Fibroblast of lung (primary cell): ENCODE results near the gene EPHB2. TPM values are rescaled to one million over a fixed set of nuclear protein-coding genes. Genes with fewer than 3 reads are reported as not detected.

ENCODE experiments used
- DNase-seq, 2 donors: peaks; one replicate each; pipeline versions ENCODE4 v3.0.0 to v3.0.0-alpha.2; 2010; ENCODE audit warnings: low read depth in 2 of 2
- H2AFZ ChIP-seq: 2 replicates; pipeline ENCODE4 v1.5.1; 2012; ENCODE audit warnings: low read length, control low read depth, inconsistent platforms
- H3K27ac ChIP-seq: 2 replicates; pipeline ENCODE4 v1.5.1; 2011; ENCODE audit warnings: low read length, control low read depth; ENCODE audit not compliant: insufficient read depth
- H3K27me3 ChIP-seq: 2 replicates; pipeline ENCODE4 v1.5.1; 2011; ENCODE audit warnings: mild to moderate bottlenecking, low read length; ENCODE audit not compliant: control insufficient read depth, insufficient read depth
- H3K36me3 ChIP-seq: 2 replicates; pipeline ENCODE4 v1.5.1; 2011; ENCODE audit warnings: low read length; ENCODE audit not compliant: control insufficient read depth, insufficient read depth
- H3K4me1 ChIP-seq: 2 replicates; pipeline ENCODE4 v1.5.1; 2011; ENCODE audit warnings: low read length; ENCODE audit not compliant: control insufficient read depth, insufficient read depth; ENCODE audit errors: extremely low read depth
- H3K4me2 ChIP-seq: 2 replicates; pipeline ENCODE4 v1.5.1; 2011; ENCODE audit warnings: low read length, control low read depth; ENCODE audit not compliant: insufficient read depth; ENCODE audit errors: extremely low read depth
- H3K4me3 ChIP-seq, 4 experiments: fragments of 200-600 bp in 1 of 4; sonication (generic) in 1 of 4; replicated peaks in 1 of 4; 2 replicates each; pipeline ENCODE4 v1.5.1; 2011 to 2016; ENCODE audit warnings: low read length in 4 of 4, low read depth in 3 of 4, mild to moderate bottlenecking in 3 of 4, control low read depth in 2 of 4, inconsistent platforms in 1 of 4, mixed read lengths in 1 of 4; ENCODE audit not compliant: insufficient read depth in 1 of 4; ENCODE audit errors: control extremely low read depth in 1 of 4
- H3K79me2 ChIP-seq: 2 replicates; pipeline ENCODE4 v1.5.1; 2012; ENCODE audit warnings: mild to moderate bottlenecking, low read length, inconsistent platforms; ENCODE audit not compliant: control insufficient read depth, insufficient read depth
- H3K9ac ChIP-seq: 2 replicates; pipeline ENCODE4 v1.5.1; 2011; ENCODE audit warnings: mild to moderate bottlenecking, low read length, control low read depth; ENCODE audit not compliant: insufficient read depth
- H3K9me3 ChIP-seq: 2 replicates; pipeline ENCODE4 v1.5.1; 2012; ENCODE audit warnings: low read depth, low read length; ENCODE audit not compliant: control insufficient read depth, insufficient read depth
- H4K20me1 ChIP-seq: 2 replicates; pipeline ENCODE4 v1.5.1; 2011; ENCODE audit warnings: low read length; ENCODE audit not compliant: control insufficient read depth, insufficient read depth; ENCODE audit errors: extremely low read depth
- EZH2 ChIP-seq: IDR thresholded peaks from 2 replicates; pipeline ENCODE4 v1.5.1; 2012; ENCODE audit warnings: low read length, control low read depth, mild to moderate bottlenecking; ENCODE audit errors: missing control alignments
- polyA plus RNA-seq, 2 donors: library from polyadenylated mRNA; depleted of rRNA in 1 of 2; stranded (reverse) in 1 of 2; unstranded in 1 of 2; fragments of >200 nt; gene quantifications; 2 replicates each; pipeline ENCODE4 v1.2.1, GENCODE V29; 2011 to 2012; ENCODE audit warnings: missing spikeins in 1 of 2
- total RNA-seq: library from RNA; depleted of rRNA; stranded (reverse); fragments of >200 nt; gene quantifications from 2 replicates; pipeline ENCODE4 v1.2.1, GENCODE V29; 2014
- TF ChIP-seq, protein P1 (sequence below), 2 donors: IDR thresholded peaks in 1 of 2; conservative IDR thresholded peaks in 1 of 2; 1 replicate in 1 of 2; 2 replicates in 1 of 2; pipeline ENCODE4 v1.5.1; 2011 to 2012; ENCODE audit warnings: low read length in 2 of 2, control low read depth in 1 of 2, inconsistent platforms in 1 of 2, low read depth in 1 of 2, mild to moderate bottlenecking in 1 of 2

Gene EPHB2
- total and polyA plus RNA-seq, 2 donors (not counting 1 experiment from before 2014, with no cell fraction given), result 4.1 to 11.2 TPM

DNA sequence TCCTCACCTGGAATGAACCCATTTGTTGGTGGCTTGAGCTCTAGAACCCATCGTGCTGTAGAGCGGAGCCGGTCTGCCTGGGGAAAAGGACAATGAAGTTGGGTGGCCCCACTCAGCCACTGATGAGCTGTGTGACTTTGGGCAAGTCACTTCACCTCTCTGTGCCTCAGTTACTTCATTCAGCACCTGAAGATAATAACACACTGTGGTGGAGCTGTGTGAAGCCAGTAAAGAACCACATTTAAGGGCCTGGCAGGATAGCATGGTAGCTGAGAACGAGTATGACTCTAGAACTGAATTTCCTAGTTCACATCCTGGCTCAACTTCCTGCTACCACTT lies 37.1 kb downstream of the EPHB2 start:
- Histone ChIP-seq H3K27ac (no peak overlapping the region), H3K4me2 (no peak overlapping the region), H3K9ac (no peak overlapping the region), H3K27me3 (no peaks in the 10 kb centered on the region), H3K36me3 (no peaks in the 10 kb centered on the region), H3K4me3 (no peak overlapping the region), H2AFZ (no peak overlapping the region), H3K4me1 (peaks cover 34% of the 10 kb centered on the region), H3K79me2 (no peaks in the 10 kb centered on the region), H3K9me3 (no peaks in the 10 kb centered on the region), H4K20me1 (no peaks in the 10 kb centered on the region)
- DNase-seq, result no peak
- TF ChIP-seq, protein P1, sequence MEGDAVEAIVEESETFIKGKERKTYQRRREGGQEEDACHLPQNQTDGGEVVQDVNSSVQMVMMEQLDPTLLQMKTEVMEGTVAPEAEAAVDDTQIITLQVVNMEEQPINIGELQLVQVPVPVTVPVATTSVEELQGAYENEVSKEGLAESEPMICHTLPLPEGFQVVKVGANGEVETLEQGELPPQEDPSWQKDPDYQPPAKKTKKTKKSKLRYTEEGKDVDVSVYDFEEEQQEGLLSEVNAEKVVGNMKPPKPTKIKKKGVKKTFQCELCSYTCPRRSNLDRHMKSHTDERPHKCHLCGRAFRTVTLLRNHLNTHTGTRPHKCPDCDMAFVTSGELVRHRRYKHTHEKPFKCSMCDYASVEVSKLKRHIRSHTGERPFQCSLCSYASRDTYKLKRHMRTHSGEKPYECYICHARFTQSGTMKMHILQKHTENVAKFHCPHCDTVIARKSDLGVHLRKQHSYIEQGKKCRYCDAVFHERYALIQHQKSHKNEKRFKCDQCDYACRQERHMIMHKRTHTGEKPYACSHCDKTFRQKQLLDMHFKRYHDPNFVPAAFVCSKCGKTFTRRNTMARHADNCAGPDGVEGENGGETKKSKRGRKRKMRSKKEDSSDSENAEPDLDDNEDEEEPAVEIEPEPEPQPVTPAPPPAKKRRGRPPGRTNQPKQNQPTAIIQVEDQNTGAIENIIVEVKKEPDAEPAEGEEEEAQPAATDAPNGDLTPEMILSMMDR (conservative IDR thresholded peaks at IDR 0.05 in 1 of 2, IDR thresholded peaks at IDR 0.05 in 1 of 2; ENCODE audit: low read depth in 1 of 2, low read length in 2 of 2), result no peak
- TF ChIP-seq EZH2, result no peak

DNA sequence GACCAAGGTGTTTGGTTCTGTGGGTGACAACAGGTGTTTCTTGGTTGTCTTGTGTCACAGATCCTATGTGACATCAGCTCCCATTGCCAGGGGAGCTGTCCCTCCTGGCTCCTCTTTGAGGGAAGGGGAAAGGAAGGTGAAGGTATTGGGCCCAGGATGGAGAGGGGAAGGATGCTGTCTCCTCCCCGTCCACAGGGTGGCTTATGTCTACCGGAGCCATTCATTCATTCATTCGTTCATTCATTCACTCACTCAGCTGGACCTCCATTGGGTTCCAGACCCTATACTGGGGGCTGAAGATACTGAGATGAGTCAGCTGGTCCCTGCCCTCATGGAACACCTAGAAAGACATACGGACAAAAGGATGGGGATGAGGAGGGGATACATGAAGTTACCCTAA lies 38.9 kb downstream of the EPHB2 start:
- no peaks in the 10 kb centered on the region for H3K9me3 ChIP-seq
- no peak overlapping the region for H3K4me3 ChIP-seq
- no peak overlapping the region for H3K9ac ChIP-seq
- H2AFZ ChIP-seq, result no peak overlapping the region
- no peaks in the 10 kb centered on the region for H3K27me3 ChIP-seq
- H3K4me1 ChIP-seq, result peaks cover 44% of the 10 kb centered on the region
- no peaks in the 10 kb centered on the region for H4K20me1 ChIP-seq
- no peak overlapping the region for H3K4me2 ChIP-seq
- TF ChIP-seq, protein P1 (conservative IDR thresholded peaks at IDR 0.05 in 1 of 2, IDR thresholded peaks at IDR 0.05 in 1 of 2; ENCODE audit: low read depth in 1 of 2, low read length in 2 of 2), result no peak
- no peak for TF ChIP-seq EZH2
- H3K36me3 ChIP-seq, result no peaks in the 10 kb centered on the region
- no peak for DNase-seq
- no peaks in the 10 kb centered on the region for H3K79me2 ChIP-seq
- H3K27ac ChIP-seq, result peak overlapping the region; percentile 69

DNA sequence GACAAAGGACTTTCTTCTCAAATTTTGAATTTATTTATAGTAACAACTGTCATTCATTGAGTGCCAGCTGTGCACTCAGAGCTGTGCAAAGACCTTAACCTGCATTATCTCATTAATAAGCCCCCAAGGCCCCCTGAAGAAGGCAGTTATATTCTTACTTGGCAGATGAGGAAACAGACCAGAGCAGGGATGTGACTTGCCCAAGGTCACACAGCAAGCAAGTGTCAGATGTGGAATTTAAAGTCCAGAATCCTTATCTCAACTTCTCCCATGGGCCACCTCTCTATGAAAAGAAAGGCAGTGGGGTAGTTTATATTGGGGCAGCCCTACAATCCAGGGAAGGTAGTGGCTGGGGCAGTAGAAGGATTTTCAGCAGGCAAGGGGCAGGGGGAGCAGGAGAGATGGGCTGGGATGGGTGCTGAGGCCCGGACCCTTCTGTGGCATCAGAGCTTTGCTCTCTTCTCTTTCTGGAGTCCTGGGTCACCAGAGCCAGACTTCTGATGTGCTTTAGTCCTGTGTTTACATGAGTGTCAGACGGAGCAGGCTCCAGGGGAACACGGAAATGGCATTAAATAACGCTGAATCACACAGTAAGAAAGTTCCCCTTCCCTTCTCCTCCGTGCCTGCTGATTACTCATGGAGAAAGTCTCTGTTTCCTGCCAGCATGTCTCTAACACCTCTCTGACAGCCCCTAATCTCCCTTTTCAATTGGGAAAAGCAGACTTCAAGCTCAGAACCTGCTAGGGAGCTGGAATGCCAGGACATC lies 39.5 kb downstream of the EPHB2 start:
- H3K4me3 ChIP-seq, result no peak overlapping the region

More for the DNA sequence above, 39.5 kb downstream of the EPHB2 start:
- Histone ChIP-seq H3K27ac (peak overlapping the region; percentile 69), H4K20me1 (no peaks in the 10 kb centered on the region), H3K4me1 (peaks cover 45% of the 10 kb centered on the region), H2AFZ (no peak overlapping the region), H3K9me3 (no peaks in the 10 kb centered on the region), H3K79me2 (no peaks in the 10 kb centered on the region), H3K9ac (no peak overlapping the region), H3K4me2 (no peak overlapping the region), H3K27me3 (no peaks in the 10 kb centered on the region), H3K36me3 (no peaks in the 10 kb centered on the region)
- DNase-seq, result peak; percentile 92 to 96
- TF ChIP-seq, protein P1 (conservative IDR thresholded peaks at IDR 0.05 in 1 of 2, IDR thresholded peaks at IDR 0.05 in 1 of 2; ENCODE audit: low read depth in 1 of 2, low read length in 2 of 2), result no peak
- TF ChIP-seq EZH2, result no peak
